Nephron (organoid): ENCODE results near the gene KASH5.

Source experiments
- H3K27ac Mint-ChIP-seq, 3 experiments: 2 replicates each; pipeline ENCODE4 v1.8.0; 2020; ENCODE audit warnings: mixed read lengths in 3 of 3, mild to moderate bottlenecking in 2 of 3, moderate library complexity in 1 of 3
- H3K27me3 Mint-ChIP-seq: 2 replicates; pipeline ENCODE4 v1.8.0; 2021; ENCODE audit warnings: low read depth, mild to moderate bottlenecking, moderate library complexity, mixed read lengths
- H3K36me3 Mint-ChIP-seq: 2 replicates; pipeline ENCODE4 v1.8.0; 2020; ENCODE audit warnings: low read depth, mixed read lengths
- H3K4me1 Mint-ChIP-seq: 2 replicates; pipeline ENCODE4 v1.8.0; 2020; ENCODE audit warnings: mixed read lengths
- H3K4me3 Mint-ChIP-seq, 3 experiments: 2 replicates each; pipeline ENCODE4 v1.8.0; 2020; ENCODE audit warnings: mild to moderate bottlenecking in 3 of 3, mixed read lengths in 3 of 3, moderate library complexity in 2 of 3
- H3K9me3 Mint-ChIP-seq: 2 replicates; pipeline ENCODE4 v1.8.0; 2020; ENCODE audit warnings: mixed read lengths
- CTCF ChIP-seq, 3 experiments: fragments of 200-600 bp; sonication (generic); IDR thresholded peaks; one replicate each; pipeline ENCODE4 v1.5.0; 2021; ENCODE audit warnings: antibody characterized with exemption in 3 of 3; ENCODE audit not compliant: unreplicated experiment in 3 of 3

Gene KASH5

GRCh38 chr19:49461656-49462055 lies 73.6 kb downstream of the KASH5 start:
- no peak for TF ChIP-seq CTCF (IDR thresholded peaks at IDR 0.05; ENCODE audit: unreplicated experiment in 3 of 3)
- H3K9me3 Mint-ChIP-seq: no peaks in the 10 kb centered on the region
- peaks cover 4% of the 10 kb centered on the region for H3K36me3 Mint-ChIP-seq
- H3K27ac Mint-ChIP-seq: no peak overlapping the region
- no peaks in the 10 kb centered on the region for H3K27me3 Mint-ChIP-seq
- H3K4me1 Mint-ChIP-seq: no peaks in the 10 kb centered on the region
- H3K4me3 Mint-ChIP-seq: no peak overlapping the region

GRCh38 chr19:49462492-49462891 lies 74.4 kb downstream of the KASH5 start:
- peaks cover 4% of the 10 kb centered on the region for H3K36me3 Mint-ChIP-seq
- H3K4me3 Mint-ChIP-seq: no peak overlapping the region
- no peaks in the 10 kb centered on the region for H3K9me3 Mint-ChIP-seq
- TF ChIP-seq CTCF (IDR thresholded peaks at IDR 0.05; ENCODE audit: unreplicated experiment in 3 of 3): no peak
- no peaks in the 10 kb centered on the region for H3K27me3 Mint-ChIP-seq
- H3K27ac Mint-ChIP-seq: no peak overlapping the region
- no peaks in the 10 kb centered on the region for H3K4me1 Mint-ChIP-seq

GRCh38 chr19:49463960-49464740 lies 76.1 kb downstream of the KASH5 start:
- no peaks in the 10 kb centered on the region for H3K4me1 Mint-ChIP-seq
- no peak for TF ChIP-seq CTCF (IDR thresholded peaks at IDR 0.05; ENCODE audit: unreplicated experiment in 3 of 3)
- peaks cover 7% of the 10 kb centered on the region for H3K36me3 Mint-ChIP-seq
- H3K4me3 Mint-ChIP-seq: no peak overlapping the region
- no peaks in the 10 kb centered on the region for H3K27me3 Mint-ChIP-seq
- H3K27ac Mint-ChIP-seq: no peak overlapping the region
- H3K9me3 Mint-ChIP-seq: no peaks in the 10 kb centered on the region

GRCh38 chr19:49465371-49465770 lies 77.3 kb downstream of the KASH5 start:
- Mint-ChIP-seq H3K4me1 (no peaks in the 10 kb centered on the region), H3K27me3 (no peaks in the 10 kb centered on the region), H3K9me3 (no peaks in the 10 kb centered on the region), H3K4me3 (no peak overlapping the region), H3K27ac (no peak overlapping the region), H3K36me3 (peaks cover 8% of the 10 kb centered on the region)
- TF ChIP-seq CTCF (IDR thresholded peaks at IDR 0.05; ENCODE audit: unreplicated experiment in 3 of 3): no peak
